SK-N-SH (cell line): Measurements from ENCODE around the gene CMTM8.

Experiments used
- JUND ChIP-seq: IDR thresholded peaks from 2 replicates; pipeline ENCODE4 v1.4.0; 2012
- NRF1 ChIP-seq: IDR thresholded peaks from 2 replicates; pipeline ENCODE4 v1.6.1; 2012; ENCODE audit warnings: low read depth, mild to moderate bottlenecking, low read length
- SMC3 ChIP-seq: IDR thresholded peaks from 2 replicates; pipeline ENCODE4 v1.6.1; 2012; ENCODE audit warnings: low read depth, low read length, improper control_type of control experiment
- TF ChIP-seq, protein P1 (sequence below): fragments of 200-600 bp; sonication (generic); IDR thresholded peaks from 2 replicates; pipeline ENCODE4 v1.6.1; 2017; ENCODE audit warnings: antibody characterized with exemption, mild to moderate bottlenecking, moderate library complexity
- TF ChIP-seq, protein P2 (sequence below): IDR thresholded peaks from 2 replicates; pipeline ENCODE4 v1.6.1; 2012; ENCODE audit warnings: mild to moderate bottlenecking, low read depth, low read length, moderate library complexity

DNA sequence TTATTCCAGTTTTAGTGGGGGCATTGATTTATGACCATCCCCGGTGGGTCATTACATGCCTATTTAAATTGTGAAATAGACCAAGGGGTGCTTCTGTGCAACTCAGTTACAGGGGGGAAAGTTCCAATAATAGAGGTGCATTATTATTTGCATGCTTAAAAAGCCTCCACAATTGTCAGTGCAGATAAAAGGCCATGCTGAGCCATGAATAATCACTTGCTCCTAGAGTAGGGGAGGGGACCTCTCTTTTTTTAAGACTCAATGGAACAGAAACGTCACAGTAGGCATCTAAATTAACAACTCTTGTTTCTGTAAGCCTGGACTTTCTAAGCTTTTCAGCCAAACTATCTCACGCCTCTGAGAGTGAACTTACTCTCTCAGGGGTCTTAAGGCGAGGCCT lies 86.7 kb downstream of the CMTM8 start:
- TF ChIP-seq, protein P1, sequence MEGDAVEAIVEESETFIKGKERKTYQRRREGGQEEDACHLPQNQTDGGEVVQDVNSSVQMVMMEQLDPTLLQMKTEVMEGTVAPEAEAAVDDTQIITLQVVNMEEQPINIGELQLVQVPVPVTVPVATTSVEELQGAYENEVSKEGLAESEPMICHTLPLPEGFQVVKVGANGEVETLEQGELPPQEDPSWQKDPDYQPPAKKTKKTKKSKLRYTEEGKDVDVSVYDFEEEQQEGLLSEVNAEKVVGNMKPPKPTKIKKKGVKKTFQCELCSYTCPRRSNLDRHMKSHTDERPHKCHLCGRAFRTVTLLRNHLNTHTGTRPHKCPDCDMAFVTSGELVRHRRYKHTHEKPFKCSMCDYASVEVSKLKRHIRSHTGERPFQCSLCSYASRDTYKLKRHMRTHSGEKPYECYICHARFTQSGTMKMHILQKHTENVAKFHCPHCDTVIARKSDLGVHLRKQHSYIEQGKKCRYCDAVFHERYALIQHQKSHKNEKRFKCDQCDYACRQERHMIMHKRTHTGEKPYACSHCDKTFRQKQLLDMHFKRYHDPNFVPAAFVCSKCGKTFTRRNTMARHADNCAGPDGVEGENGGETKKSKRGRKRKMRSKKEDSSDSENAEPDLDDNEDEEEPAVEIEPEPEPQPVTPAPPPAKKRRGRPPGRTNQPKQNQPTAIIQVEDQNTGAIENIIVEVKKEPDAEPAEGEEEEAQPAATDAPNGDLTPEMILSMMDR: no peak
- TF ChIP-seq, protein P2, sequence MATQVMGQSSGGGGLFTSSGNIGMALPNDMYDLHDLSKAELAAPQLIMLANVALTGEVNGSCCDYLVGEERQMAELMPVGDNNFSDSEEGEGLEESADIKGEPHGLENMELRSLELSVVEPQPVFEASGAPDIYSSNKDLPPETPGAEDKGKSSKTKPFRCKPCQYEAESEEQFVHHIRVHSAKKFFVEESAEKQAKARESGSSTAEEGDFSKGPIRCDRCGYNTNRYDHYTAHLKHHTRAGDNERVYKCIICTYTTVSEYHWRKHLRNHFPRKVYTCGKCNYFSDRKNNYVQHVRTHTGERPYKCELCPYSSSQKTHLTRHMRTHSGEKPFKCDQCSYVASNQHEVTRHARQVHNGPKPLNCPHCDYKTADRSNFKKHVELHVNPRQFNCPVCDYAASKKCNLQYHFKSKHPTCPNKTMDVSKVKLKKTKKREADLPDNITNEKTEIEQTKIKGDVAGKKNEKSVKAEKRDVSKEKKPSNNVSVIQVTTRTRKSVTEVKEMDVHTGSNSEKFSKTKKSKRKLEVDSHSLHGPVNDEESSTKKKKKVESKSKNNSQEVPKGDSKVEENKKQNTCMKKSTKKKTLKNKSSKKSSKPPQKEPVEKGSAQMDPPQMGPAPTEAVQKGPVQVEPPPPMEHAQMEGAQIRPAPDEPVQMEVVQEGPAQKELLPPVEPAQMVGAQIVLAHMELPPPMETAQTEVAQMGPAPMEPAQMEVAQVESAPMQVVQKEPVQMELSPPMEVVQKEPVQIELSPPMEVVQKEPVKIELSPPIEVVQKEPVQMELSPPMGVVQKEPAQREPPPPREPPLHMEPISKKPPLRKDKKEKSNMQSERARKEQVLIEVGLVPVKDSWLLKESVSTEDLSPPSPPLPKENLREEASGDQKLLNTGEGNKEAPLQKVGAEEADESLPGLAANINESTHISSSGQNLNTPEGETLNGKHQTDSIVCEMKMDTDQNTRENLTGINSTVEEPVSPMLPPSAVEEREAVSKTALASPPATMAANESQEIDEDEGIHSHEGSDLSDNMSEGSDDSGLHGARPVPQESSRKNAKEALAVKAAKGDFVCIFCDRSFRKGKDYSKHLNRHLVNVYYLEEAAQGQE: no peak
- TF ChIP-seq JUND (no peak), SMC3 (no peak), NRF1 (no peak)
